ENCODE data around the gene SH3PXD2B. TPM values are rescaled to one million over a fixed set of nuclear protein-coding genes. Genes with fewer than 3 reads are reported as not detected.

Gene SH3PXD2B
- total RNA-seq, 3 donors from 2014 or later, result 35.3 to 118 (median 43.9) TPM

DNA sequence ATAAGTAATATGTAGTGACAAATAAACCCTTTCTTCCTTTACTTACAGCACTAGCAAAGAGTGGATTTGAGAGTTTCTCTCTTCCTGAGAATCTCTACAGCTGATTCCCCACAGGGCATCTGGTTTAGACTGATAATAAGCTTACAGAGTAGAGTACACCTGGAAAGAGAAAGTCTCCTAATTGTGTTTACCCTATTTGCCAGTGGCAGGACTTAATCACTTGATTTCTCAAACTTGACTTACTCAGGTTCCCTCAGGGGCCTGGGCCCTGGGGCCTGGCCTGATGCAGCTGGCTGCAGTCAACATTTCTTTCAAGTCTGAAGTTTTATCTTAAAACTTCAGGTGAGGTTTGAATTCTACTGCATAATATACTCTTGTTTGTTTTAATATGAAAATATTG lies 132.7 kb downstream of the SH3PXD2B start:
- peak overlapping the region in 1 of 2 donors; percentile 23 for H3K27ac ChIP-seq
- DNase-seq (ENCODE audit: low spot score in 2 of 2), result no peak
- no peaks in the 10 kb centered on the region for H3K36me3 ChIP-seq
- intact Hi-C loops (cut with DNase I; ENCODE audit: low total_unique reads), result no loop called here
- H3K4me1 ChIP-seq, result no peaks in the 10 kb centered on the region
- H3K9me3 ChIP-seq, result no peaks in the 10 kb centered on the region
- H3K27me3 ChIP-seq, result no peaks in the 10 kb centered on the region
- H3K4me3 ChIP-seq, result no peak overlapping the region
- TF ChIP-seq POLR2AphosphoS5 (IDR thresholded peaks at IDR 0.05) (no peak), POLR2A (IDR thresholded peaks at IDR 0.05) (no peak)
- TF ChIP-seq, protein P1, sequence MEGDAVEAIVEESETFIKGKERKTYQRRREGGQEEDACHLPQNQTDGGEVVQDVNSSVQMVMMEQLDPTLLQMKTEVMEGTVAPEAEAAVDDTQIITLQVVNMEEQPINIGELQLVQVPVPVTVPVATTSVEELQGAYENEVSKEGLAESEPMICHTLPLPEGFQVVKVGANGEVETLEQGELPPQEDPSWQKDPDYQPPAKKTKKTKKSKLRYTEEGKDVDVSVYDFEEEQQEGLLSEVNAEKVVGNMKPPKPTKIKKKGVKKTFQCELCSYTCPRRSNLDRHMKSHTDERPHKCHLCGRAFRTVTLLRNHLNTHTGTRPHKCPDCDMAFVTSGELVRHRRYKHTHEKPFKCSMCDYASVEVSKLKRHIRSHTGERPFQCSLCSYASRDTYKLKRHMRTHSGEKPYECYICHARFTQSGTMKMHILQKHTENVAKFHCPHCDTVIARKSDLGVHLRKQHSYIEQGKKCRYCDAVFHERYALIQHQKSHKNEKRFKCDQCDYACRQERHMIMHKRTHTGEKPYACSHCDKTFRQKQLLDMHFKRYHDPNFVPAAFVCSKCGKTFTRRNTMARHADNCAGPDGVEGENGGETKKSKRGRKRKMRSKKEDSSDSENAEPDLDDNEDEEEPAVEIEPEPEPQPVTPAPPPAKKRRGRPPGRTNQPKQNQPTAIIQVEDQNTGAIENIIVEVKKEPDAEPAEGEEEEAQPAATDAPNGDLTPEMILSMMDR (IDR thresholded peaks at IDR 0.05), result no peak

- Histone ChIP-seq H3K4me1 (no peaks in the 10 kb centered on the region), H3K27ac (peak overlapping the region; percentile 14 to 39), H3K4me3 (no peak overlapping the region), H3K27me3 (no peaks in the 10 kb centered on the region), H3K36me3 (no peaks in the 10 kb centered on the region), H3K9me3 (no peaks in the 10 kb centered on the region)
- TF ChIP-seq, protein P1 (IDR thresholded peaks at IDR 0.05), result no peak
- no peak for TF ChIP-seq POLR2AphosphoS5 (IDR thresholded peaks at IDR 0.05)
- TF ChIP-seq POLR2A (IDR thresholded peaks at IDR 0.05), result no peak
- DNase-seq (ENCODE audit: low spot score in 2 of 2), result no peak
- intact Hi-C loops (cut with DNase I; ENCODE audit: low total_unique reads), result no loop called here
Observed at GRCh38 chr5:172319708-172320441, 134.4 kb downstream of the SH3PXD2B start.

- no peak for DNase-seq (ENCODE audit: low spot score in 2 of 2)
Observed at GRCh38 chr5:172315587-172316493, 138.5 kb downstream of the SH3PXD2B start.

GRCh38 chr5:172313915-172314314 lies 140.4 kb downstream of the SH3PXD2B start:
- TF ChIP-seq POLR2AphosphoS5 (IDR thresholded peaks at IDR 0.05) (no peak), POLR2A (IDR thresholded peaks at IDR 0.05) (no peak)
- TF ChIP-seq, protein P1 (IDR thresholded peaks at IDR 0.05), result no peak
- Histone ChIP-seq H3K27me3 (no peaks in the 10 kb centered on the region), H3K36me3 (no peaks in the 10 kb centered on the region), H3K9me3 (no peaks in the 10 kb centered on the region), H3K4me3 (no peak overlapping the region), H3K4me1 (no peaks in the 10 kb centered on the region), H3K27ac (no peak overlapping the region)
- DNase-seq (ENCODE audit: low spot score in 2 of 2), result no peak
- intact Hi-C loops (cut with DNase I; ENCODE audit: low total_unique reads), result no loop called here

More at GRCh38 chr5:172315587-172316493, 138.5 kb downstream of the SH3PXD2B start:
- TF ChIP-seq POLR2A (IDR thresholded peaks at IDR 0.05) (no peak), POLR2AphosphoS5 (IDR thresholded peaks at IDR 0.05) (no peak)
- TF ChIP-seq, protein P1 (IDR thresholded peaks at IDR 0.05), result no peak
- no peaks in the 10 kb centered on the region for H3K9me3 ChIP-seq
- no peaks in the 10 kb centered on the region for H3K27me3 ChIP-seq
- H3K4me3 ChIP-seq, result no peak overlapping the region
- H3K27ac ChIP-seq, result no peak overlapping the region
- no peaks in the 10 kb centered on the region for H3K36me3 ChIP-seq
- H3K4me1 ChIP-seq, result no peaks in the 10 kb centered on the region
- intact Hi-C loops (cut with DNase I; ENCODE audit: low total_unique reads), result no loop called here

GRCh38 chr5:172312286-172312685 lies 142.0 kb downstream of the SH3PXD2B start:
- TF ChIP-seq POLR2AphosphoS5 (IDR thresholded peaks at IDR 0.05) (no peak), POLR2A (IDR thresholded peaks at IDR 0.05) (no peak)
- TF ChIP-seq, protein P1 (IDR thresholded peaks at IDR 0.05), result no peak
- Histone ChIP-seq H3K4me3 (no peak overlapping the region), H3K36me3 (no peaks in the 10 kb centered on the region), H3K9me3 (no peaks in the 10 kb centered on the region), H3K4me1 (no peaks in the 10 kb centered on the region), H3K27ac (no peak overlapping the region), H3K27me3 (no peaks in the 10 kb centered on the region)
- no peak for DNase-seq (ENCODE audit: low spot score in 2 of 2)
- intact Hi-C loops (cut with DNase I; ENCODE audit: low total_unique reads), result no loop called here
